HG02970 (cell line): Measurements from ENCODE around the gene LMAN2L.

ENCODE experiments used
- ATAC-seq: cut with Tn5 transposase; IDR thresholded peaks from one replicate; pipeline ENCODE4 v1.9.1; 2021; ENCODE audit warnings: mild to moderate bottlenecking, moderate library complexity, moderate number of reproducible peaks; ENCODE audit not compliant: unreplicated experiment, low FRiP score

Gene LMAN2L

GRCh38 chr2:96716388-96716787 lies 23.5 kb downstream of the LMAN2L start:
- ATAC-seq: no peak

- no peak for ATAC-seq
Measured at GRCh38 chr2:96715658-96716057, 24.2 kb downstream of the LMAN2L start.

GRCh38 chr2:96710985-96711384 lies 28.9 kb downstream of the LMAN2L start:
- ATAC-seq: no peak

- ATAC-seq: no peak
Measured at GRCh38 chr2:96703021-96703751, 36.7 kb downstream of the LMAN2L start.

GRCh38 chr2:96702098-96702785 lies 37.6 kb downstream of the LMAN2L start:
- no peak for ATAC-seq

- ATAC-seq: no peak
Measured at GRCh38 chr2:96701636-96702035, 38.2 kb downstream of the LMAN2L start.

GRCh38 chr2:96700086-96700485 lies 39.8 kb downstream of the LMAN2L start:
- no peak for ATAC-seq

DNA sequence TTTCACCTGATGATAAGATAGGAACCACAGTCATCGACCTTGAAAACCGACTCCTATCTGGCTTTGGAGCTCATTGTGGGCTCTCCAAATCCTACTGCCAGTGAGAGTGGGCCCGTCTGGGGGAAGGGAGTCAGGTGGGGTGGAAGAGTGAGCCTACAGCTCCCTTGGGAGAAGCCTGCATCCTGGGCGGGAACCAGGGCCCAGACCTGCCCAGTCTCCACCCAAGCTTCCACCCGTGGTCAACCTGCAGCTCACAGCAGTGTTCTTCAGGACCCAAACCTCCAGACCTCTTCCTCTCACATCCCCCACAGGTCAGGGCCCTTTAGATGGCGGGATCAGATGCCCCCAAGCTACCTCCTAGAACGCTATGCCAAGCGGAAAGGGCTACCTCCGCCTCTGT lies 40.2 kb downstream of the LMAN2L start:
- ATAC-seq: no peak

DNA sequence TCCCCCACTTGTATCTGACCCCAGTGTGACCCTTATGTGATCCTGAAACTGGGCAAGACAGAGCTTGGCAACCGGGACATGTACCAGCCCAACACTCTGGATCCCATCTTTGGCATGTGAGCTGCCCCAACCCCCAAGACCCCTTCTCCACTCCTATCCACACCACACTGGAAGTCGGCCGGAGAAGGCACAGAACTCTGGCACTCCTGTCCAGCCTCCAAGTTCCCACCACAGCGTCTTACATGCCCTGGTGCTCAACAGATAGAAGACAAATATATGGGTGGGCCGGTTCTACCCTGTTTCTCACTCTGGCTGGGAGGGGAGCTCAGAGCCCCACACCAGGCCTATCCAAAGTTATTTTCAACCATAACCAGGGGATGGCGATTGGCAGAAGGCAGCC lies 40.8 kb downstream of the LMAN2L start:
- ATAC-seq: no peak

DNA sequence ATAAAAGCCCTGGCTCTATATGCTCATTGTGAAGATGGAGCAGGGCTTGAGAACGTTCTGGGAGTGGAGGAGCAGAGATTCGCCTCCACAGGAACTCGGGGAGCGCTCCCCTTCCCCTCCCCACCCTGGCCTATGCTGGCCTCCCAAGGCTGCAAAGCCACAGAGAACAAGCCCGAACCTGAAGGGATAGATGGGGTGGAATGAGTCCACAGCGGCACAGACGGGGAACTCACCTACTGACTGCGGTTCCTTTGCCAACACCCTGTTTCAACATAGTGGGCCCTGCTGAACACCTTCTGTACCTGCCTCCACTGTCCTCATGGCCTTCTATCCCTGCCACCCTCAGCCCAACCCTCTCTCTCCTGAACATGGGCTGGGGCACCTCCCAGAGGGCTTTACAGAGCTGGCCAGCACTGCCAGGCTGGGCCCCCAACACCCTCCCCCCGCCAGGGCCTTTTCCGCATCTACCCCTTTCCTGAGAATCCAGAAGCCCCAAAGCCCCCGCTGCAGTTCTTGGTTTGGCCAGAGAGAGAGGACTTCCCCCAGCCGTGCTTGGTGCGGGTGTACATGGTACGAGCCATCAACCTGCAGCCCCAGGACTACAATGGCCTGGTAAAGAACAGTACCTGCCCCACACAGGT lies 41.5 kb downstream of the LMAN2L start:
- no peak for ATAC-seq

DNA sequence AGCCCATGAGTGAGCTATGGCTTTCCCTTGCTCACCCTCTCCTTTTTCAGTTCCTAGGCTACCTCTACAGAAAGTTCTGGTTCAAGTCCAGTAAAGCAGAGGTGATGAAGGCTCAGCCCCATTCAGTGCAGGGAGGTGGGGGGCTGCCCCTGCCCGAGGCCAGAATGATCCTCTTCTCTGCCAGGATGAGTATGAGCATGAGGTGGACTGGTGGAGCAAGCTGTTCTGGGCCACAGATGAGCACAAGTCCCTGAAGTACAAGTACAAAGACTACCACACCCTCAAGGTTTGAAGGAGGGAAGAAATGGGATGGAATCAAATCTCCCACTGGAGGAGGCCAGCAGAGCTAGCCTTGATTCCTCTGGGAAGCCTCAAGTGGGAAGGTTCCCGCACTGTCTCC lies 42.4 kb downstream of the LMAN2L start:
- no peak for ATAC-seq

DNA sequence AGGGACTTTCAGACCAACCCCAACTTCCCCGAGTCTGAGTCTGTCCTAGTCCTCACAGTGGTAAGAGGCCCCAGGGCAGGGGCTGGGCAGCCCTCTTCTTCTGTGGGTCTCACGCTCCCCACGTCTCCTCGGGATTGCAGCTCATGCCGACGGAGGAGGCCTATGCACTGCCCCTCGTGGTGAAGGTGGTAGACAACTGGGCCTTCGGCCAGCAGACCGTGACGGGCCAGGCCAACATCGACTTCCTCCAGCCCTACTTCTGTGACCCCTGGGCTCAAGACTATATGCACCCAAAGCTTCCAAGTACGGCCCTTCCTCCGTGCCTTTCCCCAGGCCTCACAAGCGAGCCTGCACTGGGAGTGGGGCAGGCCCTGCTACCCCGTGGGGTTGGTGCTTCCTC lies 44.3 kb downstream of the LMAN2L start:
- no peak for ATAC-seq

DNA sequence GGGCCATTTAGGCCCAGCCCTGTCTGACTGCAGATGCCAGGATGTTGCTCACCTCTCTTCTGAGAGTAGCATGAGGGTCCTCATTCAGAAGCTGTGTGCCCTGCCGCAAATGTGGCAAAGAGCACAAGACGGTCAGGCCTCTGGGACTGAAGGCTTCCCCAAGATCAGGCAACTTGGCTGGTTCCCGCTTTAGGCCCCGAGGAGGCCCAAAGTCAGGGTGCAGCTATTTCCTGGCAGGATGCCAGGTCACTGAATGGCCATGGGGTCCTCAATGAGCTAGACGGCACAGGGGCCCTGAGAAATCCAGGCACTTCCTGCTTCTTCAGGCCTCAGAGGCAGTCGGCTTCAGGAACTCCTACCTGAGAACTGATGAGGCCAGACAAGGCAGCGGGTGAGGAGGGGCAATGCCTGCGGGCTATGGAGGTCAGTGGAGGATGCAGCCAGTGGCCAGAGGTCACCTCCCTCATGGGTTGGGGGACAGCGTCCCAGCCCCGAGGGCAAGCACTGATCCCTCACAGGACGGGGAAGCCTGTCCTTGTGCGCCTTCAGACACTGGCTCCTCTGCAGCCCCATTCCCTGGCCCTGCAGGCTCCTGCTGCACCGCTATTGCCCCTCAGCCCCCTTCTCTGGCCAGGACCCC lies 44.9 kb downstream of the LMAN2L start:
- ATAC-seq: no peak

GRCh38 chr2:96694279-96694678 lies 45.6 kb downstream of the LMAN2L start:
- ATAC-seq: no peak

DNA sequence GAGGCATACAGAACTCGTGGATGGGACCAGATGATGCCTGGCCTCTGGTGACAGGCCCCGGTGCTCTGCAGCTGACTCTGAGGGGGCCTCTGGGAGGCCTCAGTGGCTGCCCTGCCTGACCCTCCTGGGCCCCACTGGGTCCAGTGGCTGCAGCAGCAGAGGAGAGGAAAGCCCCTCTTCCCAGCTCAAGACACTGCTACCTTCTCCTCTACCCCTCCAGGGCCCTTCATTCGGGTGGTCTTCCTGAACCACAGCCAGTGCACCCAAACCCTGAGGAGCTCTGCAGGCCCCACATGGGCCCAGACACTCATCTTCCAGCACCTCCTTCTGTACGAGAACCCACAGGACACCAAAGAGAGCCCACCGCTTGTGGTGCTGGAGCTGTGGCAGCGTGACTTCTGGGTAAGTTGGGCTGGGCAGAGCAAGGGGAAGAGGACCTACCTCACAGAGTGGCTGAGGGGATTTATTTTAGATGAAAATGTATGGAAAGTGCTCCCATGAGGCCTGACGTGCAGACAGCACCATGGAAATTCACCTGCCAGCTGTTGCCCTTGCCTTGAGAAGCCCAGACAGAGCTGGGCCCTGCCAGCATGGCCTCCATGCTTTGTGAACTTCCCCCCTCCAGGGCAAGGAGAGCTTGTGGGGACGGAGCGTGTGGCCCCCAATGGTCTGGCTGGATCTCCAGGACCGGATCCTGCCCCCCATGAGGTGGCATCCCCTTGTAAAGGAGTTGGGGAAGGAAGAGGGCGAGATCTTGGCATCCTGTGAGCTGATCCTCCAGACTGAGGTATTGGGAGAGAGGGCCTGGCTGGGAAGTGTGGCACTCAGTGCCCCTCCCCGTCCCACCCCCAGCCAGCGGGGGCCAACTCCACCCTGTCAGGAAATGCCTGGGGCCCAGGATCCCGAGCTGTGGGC lies 46.3 kb downstream of the LMAN2L start:
- ATAC-seq: no peak

- ATAC-seq: no peak
Measured at GRCh38 chr2:96692094-96692971, 47.5 kb downstream of the LMAN2L start.

- no peak for ATAC-seq
Measured at GRCh38 chr2:96691022-96691612, 48.7 kb downstream of the LMAN2L start.

DNA sequence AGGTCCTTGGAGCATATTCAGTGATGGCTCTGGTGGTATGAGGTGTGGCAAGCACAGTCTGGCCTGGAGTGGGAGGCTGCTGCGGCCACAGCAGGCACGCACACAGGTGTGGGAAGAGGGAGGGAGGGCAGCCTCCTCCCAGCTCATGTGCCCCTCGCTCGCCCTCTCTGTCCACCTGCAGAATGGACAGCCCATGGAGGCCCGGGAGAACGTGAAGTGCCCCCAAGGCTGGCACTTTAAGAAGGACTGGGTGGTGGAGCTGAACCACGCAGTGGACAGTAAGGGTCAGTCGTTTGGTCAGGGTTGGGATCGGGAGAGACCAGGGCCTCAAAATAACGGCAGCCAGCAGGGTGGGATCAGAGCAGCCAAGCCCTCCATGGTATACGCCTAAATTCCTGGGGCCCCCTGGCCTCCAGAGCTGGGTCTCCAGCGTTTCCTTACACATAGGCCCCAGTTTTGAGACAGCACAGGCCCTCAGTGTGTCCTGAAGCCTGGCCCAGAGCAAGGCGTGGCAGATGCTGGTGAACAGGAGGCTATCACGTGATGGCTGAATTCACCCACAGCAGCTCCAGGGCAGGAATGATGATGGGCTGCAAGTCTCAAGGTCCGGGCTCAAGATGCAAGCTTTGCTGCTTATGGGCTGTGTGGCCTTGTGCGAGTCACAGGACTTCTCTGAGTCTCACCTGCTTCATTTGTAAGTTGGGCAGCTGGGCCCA lies 49.4 kb downstream of the LMAN2L start:
- ATAC-seq: no peak
